NAMALWA (cell line): Measurements from ENCODE around the gene MTHFD2.

ENCODE experiments used
- DNase-seq: peaks from one replicate; pipeline ENCODE4 v3.0.0-alpha.2; 2015; ENCODE audit warnings: low spot score

MTHFD2 gene

DNA sequence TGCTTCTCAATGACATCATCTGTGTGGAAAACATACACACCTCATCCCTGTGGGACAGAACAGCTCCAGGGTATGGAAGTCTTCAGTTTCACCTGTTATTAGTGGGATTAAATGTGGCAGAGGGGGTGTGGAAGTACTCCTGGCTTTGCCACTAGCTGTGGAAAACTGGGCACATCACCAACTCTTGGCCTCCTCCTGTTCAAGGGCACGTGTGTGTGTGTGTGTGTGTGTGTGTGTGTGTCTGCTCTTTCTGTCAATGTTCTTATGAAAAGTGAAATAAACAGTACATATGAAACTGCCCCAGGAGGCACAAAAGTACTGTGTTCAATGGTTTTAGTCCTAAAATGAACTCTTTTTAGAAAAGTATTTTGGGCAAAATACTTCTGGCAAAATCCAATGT, 65.9 kb downstream of the MTHFD2 start:
- DNase-seq, result no peak

DNA sequence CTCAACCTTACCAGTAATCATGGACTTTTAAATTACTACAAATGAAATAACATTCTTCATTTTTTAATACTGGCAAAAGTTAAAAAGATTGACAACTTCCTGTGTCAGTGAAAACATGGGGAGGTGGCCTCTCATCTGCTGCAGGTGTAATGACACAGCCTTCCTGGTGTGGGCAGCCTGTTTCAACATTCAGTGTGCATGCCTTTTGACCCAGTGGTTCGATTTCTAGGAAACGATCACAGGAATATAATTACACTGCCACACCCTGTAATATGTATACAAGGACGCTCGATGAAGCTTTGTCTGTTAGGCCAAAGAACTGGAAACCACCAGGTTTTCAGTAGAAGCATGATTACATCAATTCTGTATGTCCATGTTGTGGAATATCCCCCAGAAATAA, 68.7 kb downstream of the MTHFD2 start:
- DNase-seq, result peak; percentile 69
